Caco-2 (cell line): ENCODE measurements around the gene SPECC1L. TPM values are rescaled to one million over a fixed set of nuclear protein-coding genes. Genes with fewer than 3 reads are reported as not detected.
"Not testable (repeated sequence)": the region's sequence is repeated elsewhere in the genome, so short reads cannot be mapped to it uniquely, and the experiment has no call there.

Experiments
- BruUV-seq: library from RNA; stranded (reverse); fragments of 400-500 nt; replicated peaks from 2 replicates; lab custom pipeline; 2021; lab: Mats Ljungman, UMichigan
- CTCF ChIA-PET: fragments of 300-600 bp; sonication (Branson Sonifier 250); formaldehyde crosslinking; loops from one replicate; lab custom pipeline; 2022; ENCODE audit warnings: antibody characterized with exemption; lab: Charles Lee
- POLR2A ChIA-PET: fragments of 300-600 bp; sonication (Branson Sonifier 250); formaldehyde crosslinking; loops from one replicate; lab custom pipeline; 2022; ENCODE audit warnings: antibody characterized with exemption; lab: Charles Lee
- DNase-seq, 2 experiments: peaks; one replicate each; pipeline versions ENCODE4 v3.0.0 to v3.0.0-alpha.2; 2020 to 2022
- H3K27me3 ChIP-seq: replicated peaks from 2 replicates; pipeline ENCODE4 v1.6.0; 2011; ENCODE audit warnings: low read length; ENCODE audit not compliant: control insufficient read depth, insufficient read depth
- H3K36me3 ChIP-seq: 2 replicates; pipeline ENCODE4 v1.5.1; 2011; ENCODE audit warnings: low read length; ENCODE audit not compliant: control insufficient read depth, insufficient read depth
- H3K4me1 ChIP-seq: fragments of 250-450 bp; sonication (Bioruptor Pico); 2 replicates; pipeline ENCODE4 v1.5.1; 2020; ENCODE audit warnings: mild to moderate bottlenecking
- H3K4me3 ChIP-seq: 2 replicates; pipeline ENCODE4 v1.5.1; 2011; ENCODE audit warnings: low read depth, mild to moderate bottlenecking, control low read depth, low read length
- H3K9me3 ChIP-seq: fragments of 250-450 bp; sonication (Bioruptor Pico); 2 replicates; pipeline ENCODE4 v1.5.1; 2020; ENCODE audit warnings: mild to moderate bottlenecking, moderate library complexity
- H3K27ac Mint-ChIP-seq: one replicate; pipeline ENCODE4 v1.8.0; 2022; ENCODE audit warnings: mixed read lengths; ENCODE audit not compliant: unreplicated experiment
- H3K27me3 Mint-ChIP-seq: one replicate; pipeline ENCODE4 v1.8.0; 2022; ENCODE audit warnings: mixed read lengths; ENCODE audit not compliant: insufficient read depth, unreplicated experiment
- H3K36me3 Mint-ChIP-seq: one replicate; pipeline ENCODE4 v1.8.0; 2022; ENCODE audit warnings: mild to moderate bottlenecking, mixed read lengths; ENCODE audit not compliant: insufficient read depth, unreplicated experiment
- H3K4me1 Mint-ChIP-seq: one replicate; pipeline ENCODE4 v1.8.0; 2022; ENCODE audit warnings: low read depth, mixed read lengths; ENCODE audit not compliant: unreplicated experiment
- H3K4me3 Mint-ChIP-seq: one replicate; pipeline ENCODE4 v1.8.0; 2022; ENCODE audit warnings: mild to moderate bottlenecking, moderate library complexity, mixed read lengths; ENCODE audit not compliant: unreplicated experiment
- H3K9me3 Mint-ChIP-seq: one replicate; pipeline ENCODE4 v1.8.0; 2022; ENCODE audit warnings: mixed read lengths; ENCODE audit not compliant: unreplicated experiment
- intact Hi-C: fragments of 100-400 bp; cut with micrococcal nuclease; formaldehyde crosslinking; loops from one replicate; pipeline ENCODE4 v1.10.0; 2022; ENCODE audit not compliant: unreplicated experiment
- total RNA-seq: library from RNA; stranded (reverse); gene quantifications from 2 replicates; pipeline ENCODE4 v1.2.3, GENCODE V29; 2022
- TF ChIP-seq, protein P1 (sequence below), 2 experiments: fragments of 200-600 bp in 1 of 2; IDR thresholded peaks; 1 replicate in 1 of 2; 2 replicates in 1 of 2; pipeline versions ENCODE4 v1.5.1 to v1.8.0; 2011 to 2022; ENCODE audit warnings: antibody characterized with exemption in 1 of 2, control low read depth in 1 of 2, inconsistent platforms in 1 of 2, low read depth in 1 of 2, low read length in 1 of 2, mild to moderate bottlenecking in 1 of 2, moderate library complexity in 1 of 2; ENCODE audit not compliant: insufficient read depth in 1 of 2, severe bottlenecking in 1 of 2, unreplicated experiment in 1 of 2

SPECC1L gene
- total RNA-seq, 1 experiment from 2014 or later, result 72.8 TPM

- BruUV-seq, result no TSS peak
- TF ChIP-seq, protein P1, sequence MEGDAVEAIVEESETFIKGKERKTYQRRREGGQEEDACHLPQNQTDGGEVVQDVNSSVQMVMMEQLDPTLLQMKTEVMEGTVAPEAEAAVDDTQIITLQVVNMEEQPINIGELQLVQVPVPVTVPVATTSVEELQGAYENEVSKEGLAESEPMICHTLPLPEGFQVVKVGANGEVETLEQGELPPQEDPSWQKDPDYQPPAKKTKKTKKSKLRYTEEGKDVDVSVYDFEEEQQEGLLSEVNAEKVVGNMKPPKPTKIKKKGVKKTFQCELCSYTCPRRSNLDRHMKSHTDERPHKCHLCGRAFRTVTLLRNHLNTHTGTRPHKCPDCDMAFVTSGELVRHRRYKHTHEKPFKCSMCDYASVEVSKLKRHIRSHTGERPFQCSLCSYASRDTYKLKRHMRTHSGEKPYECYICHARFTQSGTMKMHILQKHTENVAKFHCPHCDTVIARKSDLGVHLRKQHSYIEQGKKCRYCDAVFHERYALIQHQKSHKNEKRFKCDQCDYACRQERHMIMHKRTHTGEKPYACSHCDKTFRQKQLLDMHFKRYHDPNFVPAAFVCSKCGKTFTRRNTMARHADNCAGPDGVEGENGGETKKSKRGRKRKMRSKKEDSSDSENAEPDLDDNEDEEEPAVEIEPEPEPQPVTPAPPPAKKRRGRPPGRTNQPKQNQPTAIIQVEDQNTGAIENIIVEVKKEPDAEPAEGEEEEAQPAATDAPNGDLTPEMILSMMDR (IDR thresholded peaks at IDR 0.05; ENCODE audit: insufficient read depth in 1 of 2, low read depth in 1 of 2, low read length in 1 of 2, severe bottlenecking in 1 of 2, unreplicated experiment in 1 of 2), result no peak
- CTCF ChIA-PET, result no interaction called here
Measured at GRCh38 chr22:24291515-24292201, 21.0 kb downstream of the SPECC1L start.

GRCh38 chr22:24292202-24292830 is 21.7 kb downstream of the SPECC1L start:
- DNase-seq, H3K27ac Mint-ChIP-seq, CTCF ChIA-PET, H3K27me3 ChIP-seq, H3K9me3 Mint-ChIP-seq, H3K4me3 Mint-ChIP-seq, H3K36me3 ChIP-seq, intact Hi-C loops, BruUV-seq, H3K4me1 Mint-ChIP-seq, POLR2A ChIA-PET, H3K27me3 Mint-ChIP-seq, H3K4me1 ChIP-seq, H3K36me3 Mint-ChIP-seq, H3K4me3 ChIP-seq, H3K9me3 ChIP-seq: not testable (repeated sequence)

More at GRCh38 chr22:24291515-24292201, 21.0 kb downstream of the SPECC1L start:
- no peak for DNase-seq
- intact Hi-C loops, result no loop called here
- H3K27me3 ChIP-seq, result no peaks in the 10 kb centered on the region
- peaks cover 6% of the 10 kb centered on the region for H3K36me3 Mint-ChIP-seq
- H3K27ac Mint-ChIP-seq, result no peak overlapping the region
- H3K4me3 ChIP-seq, result no peak overlapping the region
- H3K4me1 ChIP-seq, result peaks cover 4% of the 10 kb centered on the region
- POLR2A ChIA-PET, result no interaction called here
- H3K4me3 Mint-ChIP-seq, result no peak overlapping the region
- H3K9me3 ChIP-seq, result no peaks in the 10 kb centered on the region
- H3K36me3 ChIP-seq, result no peaks in the 10 kb centered on the region
- H3K27me3 Mint-ChIP-seq, result no peaks in the 10 kb centered on the region
- H3K9me3 Mint-ChIP-seq, result no peaks in the 10 kb centered on the region
- H3K4me1 Mint-ChIP-seq, result peaks cover 9% of the 10 kb centered on the region

DNA sequence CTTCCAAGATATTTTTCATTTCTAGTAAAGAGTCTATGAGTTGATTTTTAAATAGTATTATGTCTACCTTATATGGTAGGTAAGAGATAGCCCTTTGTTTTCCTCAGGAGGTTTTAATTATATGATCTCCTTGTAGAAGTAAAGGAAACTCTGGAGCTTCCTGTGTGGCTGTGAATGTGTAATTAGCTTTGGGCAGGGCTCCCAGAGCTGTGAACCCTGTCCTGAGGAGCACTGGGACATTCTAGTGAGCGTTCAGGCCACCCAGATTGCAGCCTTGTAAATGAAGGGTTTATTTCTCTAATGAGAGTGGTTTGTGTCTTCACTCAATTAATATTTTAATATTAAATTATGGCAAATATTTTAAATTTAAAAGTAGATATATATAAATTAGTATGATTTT is 24.3 kb downstream of the SPECC1L start:
- H3K36me3 Mint-ChIP-seq, H3K4me3 Mint-ChIP-seq, H3K9me3 Mint-ChIP-seq, H3K27me3 ChIP-seq, H3K4me1 ChIP-seq, H3K36me3 ChIP-seq, POLR2A ChIA-PET, intact Hi-C loops, H3K27me3 Mint-ChIP-seq, H3K4me1 Mint-ChIP-seq, CTCF ChIA-PET, BruUV-seq, DNase-seq, H3K9me3 ChIP-seq, H3K27ac Mint-ChIP-seq, H3K4me3 ChIP-seq: not testable (repeated sequence)

DNA sequence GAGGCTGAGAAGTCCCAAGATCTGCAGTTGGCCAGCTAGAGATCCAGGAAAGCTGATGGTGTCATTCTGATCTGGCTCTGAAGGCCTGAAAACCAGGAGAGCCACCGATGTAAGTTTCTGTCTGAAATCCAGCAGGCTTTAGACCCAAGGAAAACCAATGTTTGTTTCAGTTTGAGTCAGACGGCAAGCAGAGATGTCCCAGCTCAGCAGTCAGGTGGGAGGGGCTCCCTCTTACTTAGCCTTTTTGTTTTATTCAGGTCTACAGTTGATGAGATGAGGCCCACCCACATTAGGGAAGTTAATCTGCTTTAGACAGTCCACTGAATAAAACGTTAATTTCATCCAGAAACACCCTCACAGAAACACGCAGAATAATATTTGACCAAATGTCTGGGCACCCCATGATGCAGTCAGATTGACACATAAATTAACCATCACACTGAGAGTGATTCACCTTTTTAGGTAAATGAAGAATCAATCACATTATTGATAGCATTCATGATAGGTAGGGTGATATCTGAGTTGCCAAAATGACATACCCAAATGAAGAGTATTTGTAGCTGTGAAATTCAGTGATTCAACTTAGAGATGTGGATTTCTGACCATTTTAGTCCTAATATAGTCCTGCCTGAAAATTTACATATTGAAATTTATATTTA is 28.0 kb downstream of the SPECC1L start:
- DNase-seq, H3K4me1 Mint-ChIP-seq, H3K4me3 Mint-ChIP-seq, intact Hi-C loops, CTCF ChIA-PET, H3K9me3 ChIP-seq, H3K27ac Mint-ChIP-seq, BruUV-seq, H3K36me3 ChIP-seq, H3K27me3 Mint-ChIP-seq, H3K27me3 ChIP-seq, H3K9me3 Mint-ChIP-seq, POLR2A ChIA-PET, H3K4me3 ChIP-seq: not testable (repeated sequence)
- peaks cover 23% of the 10 kb centered on the region for H3K4me1 ChIP-seq
- peaks cover 11% of the 10 kb centered on the region for H3K36me3 Mint-ChIP-seq

- H3K9me3 ChIP-seq, H3K27ac Mint-ChIP-seq, H3K27me3 ChIP-seq, CTCF ChIA-PET, H3K4me3 Mint-ChIP-seq, POLR2A ChIA-PET, H3K27me3 Mint-ChIP-seq, intact Hi-C loops, H3K4me3 ChIP-seq, BruUV-seq, DNase-seq, H3K36me3 ChIP-seq, H3K9me3 Mint-ChIP-seq: not testable (repeated sequence)
- Mint-ChIP-seq H3K36me3 (peaks cover 29% of the 10 kb centered on the region), H3K4me1 (peaks cover 19% of the 10 kb centered on the region)
- peaks cover 36% of the 10 kb centered on the region for H3K4me1 ChIP-seq
Measured at GRCh38 chr22:24300522-24300921, 29.9 kb downstream of the SPECC1L start.
